ENCODE measurements around the gene TCEANC. TPM values are rescaled to one million over a fixed set of nuclear protein-coding genes. Genes with fewer than 3 reads are reported as not detected.

The TCEANC gene
- total and polyA plus RNA-seq, 2 donors (not counting 1 experiment from before 2014, with no cell fraction given), result 2.3 to 7.3 TPM

DNA sequence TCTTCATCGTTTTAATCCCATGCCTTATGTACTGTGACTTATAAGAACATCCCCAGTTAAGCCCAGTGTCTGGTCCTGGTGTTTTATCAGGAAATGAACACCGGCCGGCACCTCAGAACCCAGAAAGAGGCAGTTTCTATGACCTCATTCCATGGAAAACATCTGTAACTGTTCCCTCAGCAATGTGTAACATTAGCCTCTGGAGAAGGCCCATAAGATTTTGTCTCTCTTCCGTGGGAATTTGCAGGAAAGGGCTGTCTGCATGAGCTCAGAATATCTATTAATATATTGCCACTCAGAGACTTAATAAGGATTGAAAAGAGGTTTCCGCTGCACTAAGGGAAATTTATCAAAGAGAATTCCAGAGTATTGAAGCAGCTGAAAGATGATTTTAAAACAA lies 3.1 kb upstream of the TCEANC start:
- Histone ChIP-seq H3K36me3 (ENCODE audit: control insufficient read depth, insufficient read depth, low read length) (no peaks in the 10 kb centered on the region), H3K79me2 (ENCODE audit: control insufficient read depth, insufficient read depth, low read length) (no peaks in the 10 kb centered on the region), H3K4me3 (replicated peaks in 1 of 4; ENCODE audit: control extremely low read depth in 1 of 4, insufficient read depth in 1 of 4, low read depth in 3 of 4, low read length in 4 of 4) (no peak overlapping the region), H3K4me1 (ENCODE audit: control insufficient read depth, extremely low read depth, insufficient read depth, low read length) (peaks cover 8% of the 10 kb centered on the region), H3K4me2 (ENCODE audit: extremely low read depth, insufficient read depth, low read length) (no peak overlapping the region), H3K9ac (ENCODE audit: insufficient read depth, low read length) (no peak overlapping the region), H3K27me3 (ENCODE audit: control insufficient read depth, insufficient read depth, low read length) (no peaks in the 10 kb centered on the region), H3K27ac (ENCODE audit: insufficient read depth, low read length) (no peak overlapping the region), H4K20me1 (ENCODE audit: control insufficient read depth, extremely low read depth, insufficient read depth, low read length) (no peaks in the 10 kb centered on the region), H2AFZ (ENCODE audit: low read length) (no peak overlapping the region), H3K9me3 (ENCODE audit: control insufficient read depth, insufficient read depth, low read depth, low read length) (no peaks in the 10 kb centered on the region)
- TF ChIP-seq, protein P1, sequence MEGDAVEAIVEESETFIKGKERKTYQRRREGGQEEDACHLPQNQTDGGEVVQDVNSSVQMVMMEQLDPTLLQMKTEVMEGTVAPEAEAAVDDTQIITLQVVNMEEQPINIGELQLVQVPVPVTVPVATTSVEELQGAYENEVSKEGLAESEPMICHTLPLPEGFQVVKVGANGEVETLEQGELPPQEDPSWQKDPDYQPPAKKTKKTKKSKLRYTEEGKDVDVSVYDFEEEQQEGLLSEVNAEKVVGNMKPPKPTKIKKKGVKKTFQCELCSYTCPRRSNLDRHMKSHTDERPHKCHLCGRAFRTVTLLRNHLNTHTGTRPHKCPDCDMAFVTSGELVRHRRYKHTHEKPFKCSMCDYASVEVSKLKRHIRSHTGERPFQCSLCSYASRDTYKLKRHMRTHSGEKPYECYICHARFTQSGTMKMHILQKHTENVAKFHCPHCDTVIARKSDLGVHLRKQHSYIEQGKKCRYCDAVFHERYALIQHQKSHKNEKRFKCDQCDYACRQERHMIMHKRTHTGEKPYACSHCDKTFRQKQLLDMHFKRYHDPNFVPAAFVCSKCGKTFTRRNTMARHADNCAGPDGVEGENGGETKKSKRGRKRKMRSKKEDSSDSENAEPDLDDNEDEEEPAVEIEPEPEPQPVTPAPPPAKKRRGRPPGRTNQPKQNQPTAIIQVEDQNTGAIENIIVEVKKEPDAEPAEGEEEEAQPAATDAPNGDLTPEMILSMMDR (conservative IDR thresholded peaks at IDR 0.05 in 1 of 2, IDR thresholded peaks at IDR 0.05 in 1 of 2; ENCODE audit: low read depth in 1 of 2, low read length in 2 of 2), result no peak
- no peak for TF ChIP-seq EZH2 (IDR thresholded peaks at IDR 0.05; ENCODE audit: low read length, missing control alignments)
- DNase-seq (ENCODE audit: low read depth in 2 of 2), result peak; percentile 53 to 74

DNA sequence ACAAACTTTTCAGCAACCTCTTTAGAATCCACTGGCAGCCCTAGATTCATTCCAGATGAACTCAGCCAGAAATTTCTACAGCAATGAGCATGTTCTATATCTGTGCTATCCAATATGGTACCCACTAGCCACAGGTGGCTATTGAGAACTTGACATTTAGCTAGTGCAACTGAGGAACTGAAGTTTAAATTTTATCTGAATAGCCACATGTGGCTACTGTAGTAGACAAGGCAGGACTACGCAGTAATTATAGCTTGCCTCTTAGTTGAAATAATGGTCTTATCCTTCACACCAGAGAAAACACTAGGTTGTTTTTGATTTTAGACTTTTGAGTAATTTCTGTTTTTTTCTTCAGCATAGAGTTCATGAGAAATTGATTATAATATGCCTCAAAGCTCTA lies 2.6 kb upstream of the TCEANC start:
- TF ChIP-seq EZH2 (IDR thresholded peaks at IDR 0.05; ENCODE audit: low read length, missing control alignments), result no peak
- TF ChIP-seq, protein P1 (conservative IDR thresholded peaks at IDR 0.05 in 1 of 2, IDR thresholded peaks at IDR 0.05 in 1 of 2; ENCODE audit: low read depth in 1 of 2, low read length in 2 of 2), result no peak
- H3K27ac ChIP-seq (ENCODE audit: insufficient read depth, low read length), result no peak overlapping the region

GRCh38 chrX:13651150-13651549 lies 1.8 kb upstream of the TCEANC start:
- Histone ChIP-seq H2AFZ (ENCODE audit: low read length) (no peak overlapping the region), H3K9ac (ENCODE audit: insufficient read depth, low read length) (no peak overlapping the region), H3K4me3 (replicated peaks in 1 of 4; ENCODE audit: control extremely low read depth in 1 of 4, insufficient read depth in 1 of 4, low read depth in 3 of 4, low read length in 4 of 4) (no peak overlapping the region), H3K27ac (ENCODE audit: insufficient read depth, low read length) (peak overlapping the region; percentile 94), H4K20me1 (ENCODE audit: control insufficient read depth, extremely low read depth, insufficient read depth, low read length) (no peaks in the 10 kb centered on the region), H3K27me3 (ENCODE audit: control insufficient read depth, insufficient read depth, low read length) (no peaks in the 10 kb centered on the region), H3K9me3 (ENCODE audit: control insufficient read depth, insufficient read depth, low read depth, low read length) (no peaks in the 10 kb centered on the region), H3K4me1 (ENCODE audit: control insufficient read depth, extremely low read depth, insufficient read depth, low read length) (peaks cover 7% of the 10 kb centered on the region), H3K36me3 (ENCODE audit: control insufficient read depth, insufficient read depth, low read length) (no peaks in the 10 kb centered on the region), H3K4me2 (ENCODE audit: extremely low read depth, insufficient read depth, low read length) (no peak overlapping the region), H3K79me2 (ENCODE audit: control insufficient read depth, insufficient read depth, low read length) (no peaks in the 10 kb centered on the region)
- peak; percentile 49 to 62 for DNase-seq (ENCODE audit: low read depth in 2 of 2)
- TF ChIP-seq, protein P1 (conservative IDR thresholded peaks at IDR 0.05 in 1 of 2, IDR thresholded peaks at IDR 0.05 in 1 of 2; ENCODE audit: low read depth in 1 of 2, low read length in 2 of 2), result no peak
- no peak for TF ChIP-seq EZH2 (IDR thresholded peaks at IDR 0.05; ENCODE audit: low read length, missing control alignments)

More for the DNA sequence above, 2.6 kb upstream of the TCEANC start:
- no peak overlapping the region for H2AFZ ChIP-seq (ENCODE audit: low read length)
- no peak overlapping the region for H3K4me3 ChIP-seq (replicated peaks in 1 of 4; ENCODE audit: control extremely low read depth in 1 of 4, insufficient read depth in 1 of 4, low read depth in 3 of 4, low read length in 4 of 4)
- H3K36me3 ChIP-seq (ENCODE audit: control insufficient read depth, insufficient read depth, low read length), result no peaks in the 10 kb centered on the region
- no peak for DNase-seq (ENCODE audit: low read depth in 2 of 2)
- H3K27me3 ChIP-seq (ENCODE audit: control insufficient read depth, insufficient read depth, low read length), result no peaks in the 10 kb centered on the region
- no peak overlapping the region for H3K4me2 ChIP-seq (ENCODE audit: extremely low read depth, insufficient read depth, low read length)
- H3K9me3 ChIP-seq (ENCODE audit: control insufficient read depth, insufficient read depth, low read depth, low read length), result no peaks in the 10 kb centered on the region
- H3K4me1 ChIP-seq (ENCODE audit: control insufficient read depth, extremely low read depth, insufficient read depth, low read length), result peaks cover 8% of the 10 kb centered on the region
- no peaks in the 10 kb centered on the region for H4K20me1 ChIP-seq (ENCODE audit: control insufficient read depth, extremely low read depth, insufficient read depth, low read length)
- no peaks in the 10 kb centered on the region for H3K79me2 ChIP-seq (ENCODE audit: control insufficient read depth, insufficient read depth, low read length)
- no peak overlapping the region for H3K9ac ChIP-seq (ENCODE audit: insufficient read depth, low read length)

Measured in fibroblast of lung (primary cell).